ENCODE results near the gene SLCO6A1.

Gene SLCO6A1, protein sequence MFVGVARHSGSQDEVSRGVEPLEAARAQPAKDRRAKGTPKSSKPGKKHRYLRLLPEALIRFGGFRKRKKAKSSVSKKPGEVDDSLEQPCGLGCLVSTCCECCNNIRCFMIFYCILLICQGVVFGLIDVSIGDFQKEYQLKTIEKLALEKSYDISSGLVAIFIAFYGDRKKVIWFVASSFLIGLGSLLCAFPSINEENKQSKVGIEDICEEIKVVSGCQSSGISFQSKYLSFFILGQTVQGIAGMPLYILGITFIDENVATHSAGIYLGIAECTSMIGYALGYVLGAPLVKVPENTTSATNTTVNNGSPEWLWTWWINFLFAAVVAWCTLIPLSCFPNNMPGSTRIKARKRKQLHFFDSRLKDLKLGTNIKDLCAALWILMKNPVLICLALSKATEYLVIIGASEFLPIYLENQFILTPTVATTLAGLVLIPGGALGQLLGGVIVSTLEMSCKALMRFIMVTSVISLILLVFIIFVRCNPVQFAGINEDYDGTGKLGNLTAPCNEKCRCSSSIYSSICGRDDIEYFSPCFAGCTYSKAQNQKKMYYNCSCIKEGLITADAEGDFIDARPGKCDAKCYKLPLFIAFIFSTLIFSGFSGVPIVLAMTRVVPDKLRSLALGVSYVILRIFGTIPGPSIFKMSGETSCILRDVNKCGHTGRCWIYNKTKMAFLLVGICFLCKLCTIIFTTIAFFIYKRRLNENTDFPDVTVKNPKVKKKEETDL

DNA sequence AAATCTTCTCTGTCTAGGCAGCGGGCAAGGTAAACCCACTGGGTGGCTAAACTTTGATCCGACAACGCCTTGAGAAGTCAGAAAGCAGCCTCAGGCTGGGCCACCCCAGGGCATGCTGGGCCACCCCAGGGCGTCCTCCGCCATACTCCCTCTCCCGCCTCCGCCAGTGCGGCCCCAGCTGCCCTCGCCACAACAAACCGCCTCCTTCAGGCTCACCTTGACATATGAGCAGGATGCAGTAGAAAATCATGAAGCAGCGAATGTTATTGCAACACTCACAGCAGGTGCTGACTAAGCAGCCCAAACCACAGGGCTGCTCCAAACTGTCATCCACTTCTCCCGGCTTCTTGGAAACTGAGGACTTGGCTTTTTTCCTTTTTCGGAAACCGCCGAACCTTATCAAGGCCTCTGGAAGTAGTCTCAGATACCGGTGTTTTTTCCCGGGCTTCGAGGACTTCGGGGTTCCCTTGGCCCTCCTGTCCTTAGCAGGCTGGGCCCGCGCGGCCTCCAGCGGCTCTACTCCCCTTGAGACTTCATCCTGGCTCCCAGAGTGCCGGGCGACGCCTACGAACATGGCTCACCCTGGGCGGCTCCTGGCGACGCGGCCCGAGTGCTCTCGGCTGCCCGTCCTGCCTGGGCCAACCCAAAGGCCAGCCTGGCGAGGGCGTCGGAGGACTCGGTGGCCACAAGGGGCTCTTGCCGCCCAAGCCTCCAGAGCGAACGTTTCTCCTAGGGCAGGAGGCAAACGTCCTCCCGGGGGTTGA lies at the start of gene SLCO6A1:
Gene SLCO6A1, minus strand, starts transcription at position 731 of the 764 bp plus-strand sequence. Its CDS starts 157 bp downstream, at position 574.
- Histone ChIP-seq H3K27me3 (ENCODE audit: low read length) (no peaks in the 10 kb centered on the region), H3K9me2 (replicated peaks; ENCODE audit: insufficient read depth, low read length) (no peaks in the 10 kb centered on the region), H2AFZ (ENCODE audit: low read depth, low read length, severe bottlenecking) (no peak within 1 kb of the TSS), H4K20me1 (ENCODE audit: low read depth, low read length) (no peaks in the 10 kb centered on the region), H3K9ac (ENCODE audit: low read length) (no peak within 1 kb of the TSS), H3K79me2 (ENCODE audit: insufficient read depth, low read length) (no peaks in the 10 kb centered on the region), H3K4me2 (ENCODE audit: low read depth, low read length, poor library complexity, severe bottlenecking) (no peak within 1 kb of the TSS), H3K9me3 (ENCODE audit: insufficient read depth, low read length) (no peaks in the 10 kb centered on the region), H3F3A (ENCODE audit: insufficient read depth) (no peaks in the 10 kb centered on the region), H3K36me3 (ENCODE audit: low read length) (no peaks in the 10 kb centered on the region), H3K27ac (ENCODE audit: low read depth, low read length) (no peak within 1 kb of the TSS), H3K4me3 (ENCODE audit: insufficient read depth, low read length, poor library complexity, severe bottlenecking) (no peak within 1 kb of the TSS)
- TF ChIP-seq, protein P1, sequence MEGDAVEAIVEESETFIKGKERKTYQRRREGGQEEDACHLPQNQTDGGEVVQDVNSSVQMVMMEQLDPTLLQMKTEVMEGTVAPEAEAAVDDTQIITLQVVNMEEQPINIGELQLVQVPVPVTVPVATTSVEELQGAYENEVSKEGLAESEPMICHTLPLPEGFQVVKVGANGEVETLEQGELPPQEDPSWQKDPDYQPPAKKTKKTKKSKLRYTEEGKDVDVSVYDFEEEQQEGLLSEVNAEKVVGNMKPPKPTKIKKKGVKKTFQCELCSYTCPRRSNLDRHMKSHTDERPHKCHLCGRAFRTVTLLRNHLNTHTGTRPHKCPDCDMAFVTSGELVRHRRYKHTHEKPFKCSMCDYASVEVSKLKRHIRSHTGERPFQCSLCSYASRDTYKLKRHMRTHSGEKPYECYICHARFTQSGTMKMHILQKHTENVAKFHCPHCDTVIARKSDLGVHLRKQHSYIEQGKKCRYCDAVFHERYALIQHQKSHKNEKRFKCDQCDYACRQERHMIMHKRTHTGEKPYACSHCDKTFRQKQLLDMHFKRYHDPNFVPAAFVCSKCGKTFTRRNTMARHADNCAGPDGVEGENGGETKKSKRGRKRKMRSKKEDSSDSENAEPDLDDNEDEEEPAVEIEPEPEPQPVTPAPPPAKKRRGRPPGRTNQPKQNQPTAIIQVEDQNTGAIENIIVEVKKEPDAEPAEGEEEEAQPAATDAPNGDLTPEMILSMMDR (IDR thresholded peaks at IDR 0.05; ENCODE audit: insufficient read depth, low read length, poor library complexity, severe bottlenecking): no peak
- TF ChIP-seq EZH2phosphoT487 (conservative IDR thresholded peaks at IDR 0.05; ENCODE audit: low read length): no peak

DNA sequence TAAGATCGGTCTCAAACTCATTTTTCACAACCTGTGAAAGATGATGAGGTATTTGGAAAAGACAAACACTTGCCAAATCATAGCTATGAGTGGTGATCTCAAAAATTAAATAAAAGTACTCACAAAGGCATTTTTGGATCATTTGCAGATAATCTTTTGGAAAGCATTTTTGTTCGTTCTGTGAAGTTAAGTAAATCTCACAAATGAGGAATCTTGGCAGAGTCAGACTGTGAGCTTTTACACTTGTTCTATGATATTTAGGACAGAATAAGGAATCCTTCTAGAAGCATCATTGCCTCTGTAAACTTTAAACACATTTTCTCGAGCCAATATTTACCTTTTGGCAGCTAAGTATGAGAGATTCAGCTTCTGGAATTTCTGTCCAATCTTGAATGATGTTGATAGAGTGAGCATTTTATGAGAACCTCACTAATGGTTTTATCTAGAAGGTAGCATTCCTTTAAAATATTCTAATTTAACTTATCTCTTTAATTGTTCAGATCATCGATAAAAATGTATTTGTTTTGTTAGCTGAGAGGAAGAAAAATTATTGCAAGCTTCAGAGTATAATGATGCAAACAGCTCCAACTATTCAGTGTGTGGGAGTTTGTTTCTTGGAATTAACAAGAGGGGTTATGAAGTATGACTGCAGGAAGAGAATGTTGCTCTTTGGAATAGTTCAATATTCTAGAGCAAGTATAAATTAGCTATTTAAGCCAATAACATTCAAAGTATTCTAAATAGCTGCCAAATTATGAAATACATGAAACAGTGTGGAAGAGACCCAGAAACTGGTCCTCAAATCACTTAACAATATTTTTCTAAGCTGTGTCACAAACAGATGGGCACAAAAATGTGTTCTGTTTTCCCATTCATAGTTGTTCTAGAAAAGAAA lies 48.6 kb upstream of the SLCO6A1 start:
- no peak overlapping the region for H3K4me2 ChIP-seq (ENCODE audit: low read depth, low read length, poor library complexity, severe bottlenecking)
- H2AFZ ChIP-seq (ENCODE audit: low read depth, low read length, severe bottlenecking): no peak overlapping the region
- no peak overlapping the region for H3K9ac ChIP-seq (ENCODE audit: low read length)
- H3K27ac ChIP-seq (ENCODE audit: low read depth, low read length): no peak overlapping the region
- H3K36me3 ChIP-seq (ENCODE audit: low read length): no peaks in the 10 kb centered on the region
- no peaks in the 10 kb centered on the region for H3K27me3 ChIP-seq (ENCODE audit: low read length)
- H3K4me3 ChIP-seq (ENCODE audit: insufficient read depth, low read length, poor library complexity, severe bottlenecking): no peak overlapping the region
- no peak for TF ChIP-seq EZH2phosphoT487 (conservative IDR thresholded peaks at IDR 0.05; ENCODE audit: low read length)
- TF ChIP-seq, protein P1 (IDR thresholded peaks at IDR 0.05; ENCODE audit: insufficient read depth, low read length, poor library complexity, severe bottlenecking): no peak
- H3K79me2 ChIP-seq (ENCODE audit: insufficient read depth, low read length): no peaks in the 10 kb centered on the region
- no peaks in the 10 kb centered on the region for H3K9me2 ChIP-seq (replicated peaks; ENCODE audit: insufficient read depth, low read length)
- no peaks in the 10 kb centered on the region for H4K20me1 ChIP-seq (ENCODE audit: low read depth, low read length)
- no peaks in the 10 kb centered on the region for H3K9me3 ChIP-seq (ENCODE audit: insufficient read depth, low read length)
- H3F3A ChIP-seq (ENCODE audit: insufficient read depth): no peaks in the 10 kb centered on the region

DNA sequence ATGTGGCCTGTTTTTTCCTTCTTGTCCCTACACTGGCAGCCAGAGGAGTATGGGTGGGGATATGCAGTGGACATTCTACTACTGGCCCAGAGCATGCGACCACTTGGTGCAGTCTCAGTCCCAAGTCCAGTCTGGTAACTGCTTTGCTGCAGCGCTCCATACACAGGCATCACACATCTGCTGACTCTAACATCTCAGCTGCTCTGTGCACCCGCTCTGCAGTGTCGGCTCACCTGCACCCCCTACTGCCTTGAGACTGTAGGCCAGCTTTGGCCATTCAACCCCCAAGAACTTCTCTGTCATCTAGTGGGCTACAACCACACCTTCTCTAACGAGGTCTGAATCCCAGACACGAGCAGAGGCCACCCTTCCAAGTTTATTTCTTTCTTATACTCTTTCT lies 46.4 kb upstream of the SLCO6A1 start:
- Histone ChIP-seq H2AFZ (ENCODE audit: low read depth, low read length, severe bottlenecking) (no peak overlapping the region), H4K20me1 (ENCODE audit: low read depth, low read length) (no peaks in the 10 kb centered on the region), H3K36me3 (ENCODE audit: low read length) (no peaks in the 10 kb centered on the region), H3F3A (ENCODE audit: insufficient read depth) (no peaks in the 10 kb centered on the region), H3K9ac (ENCODE audit: low read length) (no peak overlapping the region), H3K4me2 (ENCODE audit: low read depth, low read length, poor library complexity, severe bottlenecking) (no peak overlapping the region), H3K79me2 (ENCODE audit: insufficient read depth, low read length) (no peaks in the 10 kb centered on the region), H3K9me2 (replicated peaks; ENCODE audit: insufficient read depth, low read length) (no peaks in the 10 kb centered on the region), H3K27me3 (ENCODE audit: low read length) (no peaks in the 10 kb centered on the region), H3K9me3 (ENCODE audit: insufficient read depth, low read length) (no peaks in the 10 kb centered on the region), H3K27ac (ENCODE audit: low read depth, low read length) (no peak overlapping the region), H3K4me3 (ENCODE audit: insufficient read depth, low read length, poor library complexity, severe bottlenecking) (no peak overlapping the region)
- no peak for TF ChIP-seq EZH2phosphoT487 (conservative IDR thresholded peaks at IDR 0.05; ENCODE audit: low read length)
- TF ChIP-seq, protein P1 (IDR thresholded peaks at IDR 0.05; ENCODE audit: insufficient read depth, low read length, poor library complexity, severe bottlenecking): no peak

All from SU-DHL-6 (cell line).